IMR-90 (cell line): ENCODE measurements around the gene KRT5. TPM values are rescaled to one million over a fixed set of nuclear protein-coding genes. Genes with fewer than 3 reads are reported as not detected.

Source experiments
- ATAC-seq: fragments of 200-7000 bp; cut with Tn5 transposase; 2 replicates; pipeline ENCODE4 v1.9.1; 2020; ENCODE audit warnings: low read depth, mild to moderate bottlenecking, moderate library complexity
- BruUV-seq: library from RNA; stranded (reverse); fragments of 400-500 nt; replicated peaks from 2 replicates; lab custom pipeline; 2021; lab: Mats Ljungman, UMichigan
- CTCF ChIA-PET: fragments of 300-600 bp; formaldehyde crosslinking; extraction: SDS; loops from one replicate; lab custom pipeline; 2021; ENCODE audit warnings: antibody characterized with exemption; lab: Yijun Ruan, JAX
- POLR2A ChIA-PET: fragments of 300-600 bp; sonication (Branson Sonifier 250); formaldehyde crosslinking; loops from one replicate; lab custom pipeline; 2022; ENCODE audit warnings: antibody characterized with exemption; ENCODE audit not compliant: unreplicated experiment; lab: Charles Lee
- DNase-seq: peaks from one replicate; pipeline ENCODE4 v3.0.0; 2013
- H2AFZ ChIP-seq: replicated peaks from 2 replicates; pipeline ENCODE3; 2013; ENCODE audit warnings: low read length, mild to moderate bottlenecking; ENCODE audit not compliant: poor library complexity
- H2AK5ac ChIP-seq: 2 replicates; pipeline ENCODE4 v1.6.1; 2013; ENCODE audit warnings: low read depth, low read length, inconsistent platforms
- H2AK9ac ChIP-seq: replicated peaks from 2 replicates; pipeline ENCODE3; 2013; ENCODE audit warnings: mild to moderate bottlenecking, low read depth, low read length, moderate library complexity; ENCODE audit not compliant: poor library complexity
- H2BK120ac ChIP-seq: 2 replicates; pipeline ENCODE4 v1.6.1; 2013; ENCODE audit warnings: low read depth, low read length, inconsistent platforms
- H2BK15ac ChIP-seq: 3 replicates; pipeline ENCODE4 v1.6.1; 2013; ENCODE audit warnings: low read depth, low read length, inconsistent platforms
- H2BK20ac ChIP-seq: 2 replicates; pipeline ENCODE4 v1.6.1; 2013; ENCODE audit warnings: low read depth, mild to moderate bottlenecking, inconsistent platforms, low read length, moderate library complexity
- H2BK5ac ChIP-seq: 2 replicates; pipeline ENCODE4 v1.6.1; 2013; ENCODE audit warnings: mild to moderate bottlenecking, low read depth, low read length, inconsistent platforms; ENCODE audit not compliant: poor library complexity, severe bottlenecking
- H3K14ac ChIP-seq: replicated peaks from 2 replicates; pipeline ENCODE4 v1.6.1; 2013; ENCODE audit warnings: low read depth, low read length, inconsistent platforms
- H3K18ac ChIP-seq: 2 replicates; pipeline ENCODE4 v1.6.1; 2013; ENCODE audit warnings: low read depth, low read length, control low read depth
- H3K23ac ChIP-seq: 2 replicates; pipeline ENCODE4 v1.6.1; 2013; ENCODE audit warnings: low read depth, low read length, inconsistent platforms
- H3K27ac ChIP-seq: 2 replicates; pipeline ENCODE4 v1.5.1; 2013; ENCODE audit warnings: mild to moderate bottlenecking, control low read depth, low read length; ENCODE audit not compliant: insufficient read depth
- H3K27me3 ChIP-seq: 2 replicates; pipeline ENCODE4 v1.6.1; 2013; ENCODE audit warnings: low read length; ENCODE audit not compliant: control insufficient read depth, insufficient read depth
- H3K36me3 ChIP-seq: 2 replicates; pipeline ENCODE4 v1.6.1; 2013; ENCODE audit warnings: low read length, mixed read lengths; ENCODE audit not compliant: control insufficient read depth, insufficient read depth
- H3K4ac ChIP-seq: 2 replicates; pipeline ENCODE4 v1.6.1; 2013; ENCODE audit warnings: low read depth, low read length, inconsistent platforms
- H3K4me1 ChIP-seq: 2 replicates; pipeline ENCODE4 v1.6.1; 2013; ENCODE audit warnings: low read length, mixed read lengths; ENCODE audit not compliant: control insufficient read depth, insufficient read depth
- H3K4me2 ChIP-seq: 2 replicates; pipeline ENCODE4 v1.6.1; 2013; ENCODE audit warnings: low read depth, mild to moderate bottlenecking, control low read depth, low read length, moderate library complexity
- H3K4me3 ChIP-seq: 2 replicates; pipeline ENCODE4 v1.5.1; 2013; ENCODE audit warnings: low read depth, mild to moderate bottlenecking, control low read depth, low read length, moderate library complexity; ENCODE audit not compliant: insufficient read depth
- H3K56ac ChIP-seq: 2 replicates; pipeline ENCODE4 v1.6.1; 2013; ENCODE audit warnings: low read length, inconsistent platforms; ENCODE audit not compliant: insufficient read depth; ENCODE audit errors: extremely low read depth
- H3K79me1 ChIP-seq, 2 experiments: 2 replicates each; pipeline ENCODE4 v1.6.1; 2013; ENCODE audit warnings: low read length in 2 of 2, inconsistent platforms in 1 of 2, low read depth in 1 of 2
- H3K9ac ChIP-seq: 2 replicates; pipeline ENCODE4 v1.6.1; 2013; ENCODE audit warnings: low read depth, low read length, control low read depth
- H3K9me1 ChIP-seq: 2 replicates; pipeline ENCODE4 v1.6.1; 2013; ENCODE audit warnings: low read length, inconsistent platforms; ENCODE audit not compliant: insufficient read depth
- H3K9me3 ChIP-seq: 2 replicates; pipeline ENCODE4 v1.6.1; 2013; ENCODE audit warnings: low read length; ENCODE audit not compliant: control insufficient read depth, insufficient read depth
- H4K20me1 ChIP-seq: 2 replicates; pipeline ENCODE4 v1.6.1; 2013; ENCODE audit warnings: low read length, inconsistent platforms; ENCODE audit not compliant: insufficient read depth
- H4K5ac ChIP-seq: 2 replicates; pipeline ENCODE4 v1.6.1; 2013; ENCODE audit warnings: mild to moderate bottlenecking, low read depth, low read length, control low read depth
- H4K8ac ChIP-seq, 2 experiments: 2 replicates each; pipeline ENCODE4 v1.6.1; 2013; ENCODE audit warnings: low read depth in 2 of 2, low read length in 2 of 2, control low read depth in 1 of 2, inconsistent platforms in 1 of 2
- H4K91ac ChIP-seq: 2 replicates; pipeline ENCODE4 v1.6.1; 2013; ENCODE audit warnings: low read depth, low read length, inconsistent platforms; ENCODE audit not compliant: insufficient read depth
- MAFK ChIP-seq: IDR thresholded peaks from 2 replicates; pipeline ENCODE4 v1.6.1; 2012; ENCODE audit warnings: low read depth, low read length, improper control_type of control experiment
- POLR2A ChIP-seq: IDR thresholded peaks from 2 replicates; pipeline ENCODE4 v1.6.1; 2012; ENCODE audit warnings: mild to moderate bottlenecking, low read depth, low read length
- WGBS, 2 experiments: methylation state at CpG; one replicate each; pipeline versions ENCODE4 v1.1.5 to v1.1.7; 2013; ENCODE audit warnings: missing lambda C conversion rate in 2 of 2; ENCODE audit not compliant: insufficient read length in 1 of 2; ENCODE audit errors: extremely low coverage in 2 of 2; 5-methylcytosine and 5-hydroxymethylcytosine counted together
- dilution Hi-C: fragments of 300-500 bp; cut with HindIII; formaldehyde crosslinking; loops from one replicate; pipeline ENCODE4 v1.14.3; 2018; ENCODE audit warnings: low sequenced_read_pairs; ENCODE audit not compliant: unreplicated experiment
- in situ Hi-C: fragments of 300-500 bp; cut with MboI; formaldehyde crosslinking; loops from 3 replicates; pipeline ENCODE4 v1.14.3; 2019; ENCODE audit warnings: low sequenced_read_pairs, inconsistent platforms, mixed read lengths
- intact Hi-C: fragments of 100-400 bp; cut with micrococcal nuclease; formaldehyde crosslinking; loops from 2 replicates; pipeline ENCODE4 v1.10.0; 2022
- polyA plus RNA-seq, 3 experiments: library from polyadenylated mRNA; depleted of rRNA; stranded (reverse); fragments of >200 nt; gene quantifications; 2 replicates each; pipeline ENCODE4 v1.2.3, GENCODE V29; 2012; ENCODE audit warnings: low replicate concordance in 1 of 3
- total RNA-seq: library from RNA; depleted of rRNA; stranded (reverse); fragments of >200 nt; gene quantifications from 2 replicates; pipeline ENCODE4 v1.2.3, GENCODE V29; 2012
- TF ChIP-seq, protein P1 (sequence below): fragments of 150-350 bp; IDR thresholded peaks from 2 replicates; pipeline ENCODE4 v1.6.1; 2017; ENCODE audit warnings: mild to moderate bottlenecking, antibody characterized with exemption, low read length, low read depth

KRT5 gene
- total and polyA plus RNA-seq, 2 of the 4 experiments (the other 2 are of a cell fraction), result not detected

DNA sequence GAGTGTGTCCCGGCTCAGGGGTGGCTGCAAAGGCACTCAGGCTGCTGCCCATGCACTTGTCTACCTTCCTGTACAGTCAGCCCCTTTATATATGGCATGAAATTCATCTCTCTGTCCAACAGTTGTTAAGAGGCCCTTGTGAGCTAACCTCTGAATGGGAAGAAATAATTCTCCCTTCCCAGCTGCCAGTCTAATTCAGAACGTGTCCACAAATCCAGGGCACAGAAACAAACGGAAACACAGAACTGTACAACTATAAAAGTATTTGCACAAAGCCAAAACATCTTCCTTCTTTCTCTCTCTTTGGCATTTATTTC lies 849 bp downstream of the KRT5 start:
- POLR2A ChIA-PET, result no interaction called here

More for the DNA sequence above, 849 bp downstream of the KRT5 start:
- Histone ChIP-seq H3K23ac (no peak overlapping the region), H3K36me3 (no peaks in the 10 kb centered on the region), H4K91ac (no peak overlapping the region), H3K9ac (no peak overlapping the region), H2BK5ac (no peak overlapping the region), H3K4me3 (no peak overlapping the region), H3K4ac (no peak overlapping the region), H2BK120ac (no peak overlapping the region), H3K56ac (no peak overlapping the region), H4K5ac (no peak overlapping the region), H2BK20ac (no peak overlapping the region), H4K20me1 (no peaks in the 10 kb centered on the region; the same call in 1 of the 2 replicates), H3K4me2 (no peak overlapping the region), H3K27me3 (peaks cover 38% of the 10 kb centered on the region), H2AFZ (no peak overlapping the region), H3K9me1 (no peaks in the 10 kb centered on the region), H3K9me3 (no peaks in the 10 kb centered on the region), H2AK9ac (no peak overlapping the region), H3K14ac (no peak overlapping the region), H3K79me1 (no peaks in the 10 kb centered on the region), H2AK5ac (no peak overlapping the region), H3K18ac (no peak overlapping the region), H3K27ac (no peak overlapping the region), H4K8ac (no peak overlapping the region), H3K4me1 (no peaks in the 10 kb centered on the region), H2BK15ac (no peak overlapping the region)
- DNase-seq (no peak), ATAC-seq (no peak)
- TF ChIP-seq, protein P1, sequence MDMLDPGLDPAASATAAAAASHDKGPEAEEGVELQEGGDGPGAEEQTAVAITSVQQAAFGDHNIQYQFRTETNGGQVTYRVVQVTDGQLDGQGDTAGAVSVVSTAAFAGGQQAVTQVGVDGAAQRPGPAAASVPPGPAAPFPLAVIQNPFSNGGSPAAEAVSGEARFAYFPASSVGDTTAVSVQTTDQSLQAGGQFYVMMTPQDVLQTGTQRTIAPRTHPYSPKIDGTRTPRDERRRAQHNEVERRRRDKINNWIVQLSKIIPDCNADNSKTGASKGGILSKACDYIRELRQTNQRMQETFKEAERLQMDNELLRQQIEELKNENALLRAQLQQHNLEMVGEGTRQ, result no peak
- no peak for TF ChIP-seq MAFK
- no peak for TF ChIP-seq POLR2A
- dilution Hi-C loops, result no loop called here
- WGBS, 2 experiments, result no CpG with 5 or more reads among the region's 3 CpGs
- intact Hi-C loops, result no loop called here
- BruUV-seq, result no TSS peak
- CTCF ChIA-PET, result no interaction called here
- in situ Hi-C loops, result no loop called here
